Brain microvascular endothelial cell (primary cell): ENCODE results near the gene CHST9.

ENCODE experiments used
- DNase-seq: peaks from one replicate; pipeline ENCODE4 v3.0.0-alpha.2; 2020
- H3K27ac ChIP-seq: fragments of 250-450 bp; sonication (Bioruptor Pico); 2 replicates; pipeline ENCODE4 v1.5.1; 2020; ENCODE audit warnings: mild to moderate bottlenecking, moderate library complexity
- H3K27me3 ChIP-seq: fragments of 250-450 bp; sonication (Bioruptor Pico); replicated peaks from 2 replicates; pipeline ENCODE4 v1.5.1; 2020; ENCODE audit warnings: mild to moderate bottlenecking
- H3K36me3 ChIP-seq: fragments of 250-450 bp; sonication (Bioruptor Pico); replicated peaks from 2 replicates; pipeline ENCODE4 v1.5.1; 2020; ENCODE audit warnings: mild to moderate bottlenecking
- H3K4me3 ChIP-seq: 2 replicates; pipeline ENCODE4 v1.5.1; 2011; ENCODE audit warnings: low read depth, mild to moderate bottlenecking, control low read depth, low read length, moderate library complexity
- in situ Hi-C: cut with HindIII; loops from 2 replicates; pipeline ENCODE4 v1.10.0; 2017; ENCODE audit warnings: low sequenced_read_pairs, low pct_ligation_motif_present
- TF ChIP-seq, protein P1 (sequence below): IDR thresholded peaks from 2 replicates; pipeline ENCODE4 v1.5.1; 2011; ENCODE audit warnings: low read depth, mild to moderate bottlenecking, moderate library complexity, low read length, control low read depth, inconsistent platforms; ENCODE audit errors: missing control alignments

The CHST9 gene

DNA sequence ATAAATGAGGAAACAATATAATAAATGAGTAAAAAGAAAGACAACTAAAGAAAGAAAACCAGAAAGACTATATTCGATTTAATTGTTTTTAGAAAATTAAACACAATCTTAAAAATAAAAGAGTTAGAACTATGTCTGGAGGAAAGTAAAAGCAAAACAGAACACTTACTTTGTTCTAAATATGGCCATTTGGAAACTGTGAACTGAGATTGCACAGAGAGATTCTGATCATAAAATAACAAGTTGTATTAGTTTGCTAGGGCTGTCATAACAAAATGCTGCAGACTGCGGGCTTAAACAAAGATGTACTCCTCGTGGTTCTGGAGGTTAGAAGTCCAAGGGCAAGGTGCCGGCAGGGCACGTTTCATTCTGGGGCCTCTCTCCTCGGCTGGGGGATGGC, 191.5 kb downstream of the CHST9 start:
- no peak overlapping the region for H3K4me3 ChIP-seq
- in situ Hi-C loops, result no loop called here
- no peak overlapping the region for H3K27ac ChIP-seq
- no peaks in the 10 kb centered on the region for H3K27me3 ChIP-seq
- H3K36me3 ChIP-seq, result no peaks in the 10 kb centered on the region
- TF ChIP-seq, protein P1, sequence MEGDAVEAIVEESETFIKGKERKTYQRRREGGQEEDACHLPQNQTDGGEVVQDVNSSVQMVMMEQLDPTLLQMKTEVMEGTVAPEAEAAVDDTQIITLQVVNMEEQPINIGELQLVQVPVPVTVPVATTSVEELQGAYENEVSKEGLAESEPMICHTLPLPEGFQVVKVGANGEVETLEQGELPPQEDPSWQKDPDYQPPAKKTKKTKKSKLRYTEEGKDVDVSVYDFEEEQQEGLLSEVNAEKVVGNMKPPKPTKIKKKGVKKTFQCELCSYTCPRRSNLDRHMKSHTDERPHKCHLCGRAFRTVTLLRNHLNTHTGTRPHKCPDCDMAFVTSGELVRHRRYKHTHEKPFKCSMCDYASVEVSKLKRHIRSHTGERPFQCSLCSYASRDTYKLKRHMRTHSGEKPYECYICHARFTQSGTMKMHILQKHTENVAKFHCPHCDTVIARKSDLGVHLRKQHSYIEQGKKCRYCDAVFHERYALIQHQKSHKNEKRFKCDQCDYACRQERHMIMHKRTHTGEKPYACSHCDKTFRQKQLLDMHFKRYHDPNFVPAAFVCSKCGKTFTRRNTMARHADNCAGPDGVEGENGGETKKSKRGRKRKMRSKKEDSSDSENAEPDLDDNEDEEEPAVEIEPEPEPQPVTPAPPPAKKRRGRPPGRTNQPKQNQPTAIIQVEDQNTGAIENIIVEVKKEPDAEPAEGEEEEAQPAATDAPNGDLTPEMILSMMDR, result no peak
- no peak for DNase-seq

DNA sequence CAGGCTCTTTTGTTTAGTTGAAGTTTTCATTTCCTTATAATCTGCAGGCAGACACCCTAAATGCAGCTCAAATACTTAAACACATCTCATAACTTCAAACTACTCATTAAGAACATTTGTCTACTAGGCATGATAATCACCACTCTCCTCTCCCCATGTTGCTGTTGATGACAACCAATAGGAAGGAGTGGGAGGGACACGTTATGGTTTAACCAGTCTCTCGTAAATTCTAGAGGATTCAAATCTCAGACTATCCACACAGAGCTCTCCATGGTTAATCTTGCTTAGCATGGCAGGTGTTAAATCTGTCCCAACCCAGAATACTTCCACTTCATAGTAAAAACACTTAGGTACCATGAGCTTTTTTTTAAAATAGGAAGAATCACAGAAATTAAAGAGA, 192.2 kb downstream of the CHST9 start:
- Histone ChIP-seq H3K36me3 (no peaks in the 10 kb centered on the region), H3K27ac (no peak overlapping the region), H3K4me3 (no peak overlapping the region), H3K27me3 (no peaks in the 10 kb centered on the region)
- in situ Hi-C loops, result no loop called here
- TF ChIP-seq, protein P1, result no peak
- DNase-seq, result no peak

DNA sequence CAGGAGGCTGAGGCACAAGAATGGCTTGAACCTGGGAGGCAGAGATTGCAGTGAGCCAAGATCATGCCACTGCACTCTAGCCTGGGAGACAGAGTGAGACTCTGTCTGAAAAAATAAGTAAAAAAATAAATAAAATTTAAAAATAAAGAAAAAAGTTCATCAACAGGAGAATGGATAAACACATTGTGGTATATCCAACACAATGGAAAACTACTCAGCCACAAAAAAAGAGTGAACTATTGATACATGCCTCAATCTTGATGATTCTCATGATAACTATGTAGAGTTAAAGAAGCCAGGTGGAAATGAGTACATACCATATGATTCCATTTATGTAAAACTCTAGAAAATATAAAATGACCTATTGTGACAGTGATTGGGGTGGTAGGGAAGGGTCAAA, 195.3 kb downstream of the CHST9 start:
- in situ Hi-C loops, result no loop called here

GRCh38 chr18:26981360-26982082, 203.6 kb downstream of the CHST9 start:
- Histone ChIP-seq H3K27me3 (no peaks in the 10 kb centered on the region), H3K27ac (no peak overlapping the region), H3K36me3 (no peaks in the 10 kb centered on the region), H3K4me3 (no peak overlapping the region)
- DNase-seq, result no peak
- in situ Hi-C loops, result no loop called here
- TF ChIP-seq, protein P1, result no peak

More for the DNA sequence above, 195.3 kb downstream of the CHST9 start:
- Histone ChIP-seq H3K36me3 (no peaks in the 10 kb centered on the region), H3K27ac (no peak overlapping the region), H3K4me3 (no peak overlapping the region), H3K27me3 (no peaks in the 10 kb centered on the region)
- no peak for DNase-seq
- TF ChIP-seq, protein P1, result no peak

- no peak overlapping the region for H3K27ac ChIP-seq
- no peaks in the 10 kb centered on the region for H3K36me3 ChIP-seq
- no peak for DNase-seq
- TF ChIP-seq, protein P1, result no peak
- in situ Hi-C loops, result no loop called here
- no peak overlapping the region for H3K4me3 ChIP-seq
- no peaks in the 10 kb centered on the region for H3K27me3 ChIP-seq
Observed at GRCh38 chr18:26978812-26979341, 206.2 kb downstream of the CHST9 start.

GRCh38 chr18:26977781-26978180, 207.3 kb downstream of the CHST9 start:
- TF ChIP-seq, protein P1, result no peak
- DNase-seq, result no peak
- in situ Hi-C loops, result no loop called here

More at GRCh38 chr18:26977781-26978180, 207.3 kb downstream of the CHST9 start:
- no peak overlapping the region for H3K4me3 ChIP-seq
- no peak overlapping the region for H3K27ac ChIP-seq
- no peaks in the 10 kb centered on the region for H3K36me3 ChIP-seq
- no peaks in the 10 kb centered on the region for H3K27me3 ChIP-seq
